DMS114 treated with DMSO at 0.1 percent for 48 hours (cell line): Measurements from ENCODE around the gene KIAA2012.

Experiments
- DNase-seq: peaks from one replicate; lab custom pipeline; 2025; ENCODE audit not compliant: unreplicated experiment; lab: John Stamatoyannopoulos, UW

The KIAA2012 gene

DNA sequence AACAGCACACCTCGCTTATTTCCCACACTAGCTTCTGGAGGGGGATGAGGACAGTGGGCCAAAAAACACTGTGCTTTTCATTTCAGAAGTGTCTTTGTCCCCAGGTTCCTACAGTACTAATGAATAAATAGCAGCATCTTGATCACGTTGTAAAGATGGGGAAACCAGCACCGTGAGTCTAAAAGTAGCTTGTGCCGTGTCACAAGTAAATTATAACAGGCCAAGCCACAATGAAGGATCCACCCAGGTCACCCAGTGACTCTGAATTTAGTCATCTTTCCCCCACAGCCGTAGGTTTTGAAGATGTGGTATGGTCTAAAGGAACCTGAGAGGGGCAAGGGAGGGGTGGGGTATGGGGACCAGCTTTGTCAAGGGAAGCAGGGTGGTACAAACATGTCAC lies 30.6 kb upstream of the KIAA2012 start:
- DNase-seq = no peak

DNA sequence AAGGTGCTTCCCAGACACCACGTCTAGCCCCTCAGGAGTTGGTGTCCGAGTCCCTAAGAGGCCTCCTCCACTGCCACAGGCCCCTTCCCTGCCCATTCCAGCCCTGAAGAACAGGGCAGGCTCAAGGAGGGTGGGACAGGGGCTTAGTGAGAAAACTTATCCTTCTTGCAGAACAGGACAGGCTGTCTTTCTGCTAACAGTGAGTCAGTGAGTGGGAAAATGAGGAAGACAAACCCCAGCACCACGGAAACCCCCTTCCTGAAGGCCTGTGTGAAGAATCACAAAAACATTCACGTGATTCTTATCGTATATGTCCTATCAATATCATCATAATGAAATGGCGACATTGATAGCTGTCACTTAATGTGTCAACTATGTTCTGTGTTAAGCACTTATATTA lies 29.6 kb upstream of the KIAA2012 start:
- DNase-seq = no peak

GRCh38 chr2:202044777-202045176 lies 28.3 kb upstream of the KIAA2012 start:
- no peak for DNase-seq

DNA sequence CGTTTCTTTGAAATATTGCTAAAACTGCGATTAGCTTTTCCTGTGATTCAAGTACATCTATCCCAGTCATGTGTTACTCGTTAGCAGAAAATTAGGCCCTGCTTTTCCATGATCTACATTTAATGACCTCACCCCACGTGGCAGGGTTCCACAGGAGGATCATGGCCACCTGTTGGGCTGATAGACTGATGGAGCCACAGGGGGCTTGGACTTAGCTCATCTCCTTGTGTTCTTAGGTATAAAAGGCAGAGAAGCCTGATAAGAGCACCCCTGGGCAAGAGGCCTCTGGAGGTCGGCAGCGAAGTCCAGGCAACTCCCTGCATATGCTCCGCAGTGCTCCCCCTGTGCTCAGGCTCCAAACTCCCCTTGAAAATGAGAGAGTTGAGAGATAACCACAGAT lies 26.5 kb upstream of the KIAA2012 start:
- no peak for DNase-seq

- no peak for DNase-seq
Observed at GRCh38 chr2:202049092-202049728, 23.8 kb upstream of the KIAA2012 start.

GRCh38 chr2:202049840-202050239 lies 23.2 kb upstream of the KIAA2012 start:
- DNase-seq = no peak

- DNase-seq = no peak
Observed at GRCh38 chr2:202050652-202051051, 22.4 kb upstream of the KIAA2012 start.

DNA sequence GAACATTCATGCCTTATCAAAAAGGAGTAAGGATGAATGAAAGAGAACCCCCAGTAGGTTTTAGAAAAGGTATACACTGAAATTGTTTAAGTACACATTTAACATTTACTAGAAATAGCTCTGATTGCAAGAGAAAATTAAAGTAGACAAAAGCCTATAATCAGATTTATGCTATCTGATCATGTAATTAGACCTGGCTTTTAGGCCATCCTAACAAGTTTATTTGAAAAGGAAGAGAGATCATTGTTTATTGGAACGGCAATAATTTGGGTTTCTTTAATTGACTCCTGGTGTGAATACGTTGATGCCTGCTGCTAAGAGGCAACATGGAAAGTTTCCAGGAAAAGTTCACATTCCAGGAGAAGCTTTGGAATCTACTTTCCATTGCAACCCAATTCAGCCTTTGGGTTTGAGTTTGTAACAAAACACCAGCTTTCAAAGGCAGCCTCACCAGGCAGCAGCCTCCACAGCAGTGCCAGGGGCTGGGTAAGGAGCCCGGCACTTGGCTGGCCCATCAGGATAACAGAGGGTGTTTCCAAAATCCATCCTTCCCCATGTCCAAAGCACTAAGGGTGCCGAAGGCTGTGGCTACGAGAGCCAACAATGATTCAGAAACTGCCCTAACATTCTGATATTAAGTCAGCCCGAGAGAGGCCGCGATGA lies 21.4 kb upstream of the KIAA2012 start:
- DNase-seq = no peak

- no peak for DNase-seq
Observed at GRCh38 chr2:202052235-202052634, 20.8 kb upstream of the KIAA2012 start.

GRCh38 chr2:202054679-202055078 lies 18.4 kb upstream of the KIAA2012 start:
- no peak for DNase-seq

- no peak for DNase-seq
Observed at GRCh38 chr2:202056611-202057010, 16.4 kb upstream of the KIAA2012 start.

DNA sequence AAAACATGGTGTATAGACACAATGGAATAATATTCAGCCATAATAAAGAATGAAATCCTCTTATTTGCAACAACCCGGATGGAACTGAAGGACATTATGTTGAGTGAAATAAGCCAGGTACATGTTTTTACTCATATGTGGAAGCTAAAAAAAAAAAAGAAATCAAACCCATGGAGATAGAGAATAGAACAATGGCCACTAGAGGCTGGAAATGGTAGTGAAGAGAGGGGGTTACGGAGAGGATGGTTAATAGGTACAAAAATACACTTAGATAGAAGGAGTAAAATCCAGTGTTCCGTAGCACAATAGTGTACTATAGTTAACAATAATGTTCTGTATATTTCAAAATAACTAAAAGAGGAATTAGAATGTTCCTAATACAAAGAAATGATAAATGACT lies 12.8 kb upstream of the KIAA2012 start:
- no peak for DNase-seq

DNA sequence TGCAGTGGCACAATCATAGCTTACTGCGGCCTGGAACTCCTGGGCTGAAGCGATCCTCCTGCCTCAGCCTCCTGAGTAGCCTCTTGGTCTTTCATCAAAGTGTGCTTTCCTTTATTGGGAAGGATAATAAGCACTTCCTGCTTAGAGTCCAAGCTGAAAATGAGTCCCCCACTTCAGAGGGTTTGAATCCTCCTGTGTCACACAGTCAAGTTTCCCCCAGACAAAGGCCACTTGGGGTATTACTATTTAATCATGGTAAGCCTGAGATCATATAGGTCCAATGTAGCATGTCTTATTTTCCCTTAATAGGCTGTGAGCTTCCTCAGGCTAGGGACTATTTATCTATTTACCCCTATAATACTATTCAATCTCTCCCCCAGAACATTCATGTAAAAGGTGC lies 11.4 kb upstream of the KIAA2012 start:
- DNase-seq = no peak

DNA sequence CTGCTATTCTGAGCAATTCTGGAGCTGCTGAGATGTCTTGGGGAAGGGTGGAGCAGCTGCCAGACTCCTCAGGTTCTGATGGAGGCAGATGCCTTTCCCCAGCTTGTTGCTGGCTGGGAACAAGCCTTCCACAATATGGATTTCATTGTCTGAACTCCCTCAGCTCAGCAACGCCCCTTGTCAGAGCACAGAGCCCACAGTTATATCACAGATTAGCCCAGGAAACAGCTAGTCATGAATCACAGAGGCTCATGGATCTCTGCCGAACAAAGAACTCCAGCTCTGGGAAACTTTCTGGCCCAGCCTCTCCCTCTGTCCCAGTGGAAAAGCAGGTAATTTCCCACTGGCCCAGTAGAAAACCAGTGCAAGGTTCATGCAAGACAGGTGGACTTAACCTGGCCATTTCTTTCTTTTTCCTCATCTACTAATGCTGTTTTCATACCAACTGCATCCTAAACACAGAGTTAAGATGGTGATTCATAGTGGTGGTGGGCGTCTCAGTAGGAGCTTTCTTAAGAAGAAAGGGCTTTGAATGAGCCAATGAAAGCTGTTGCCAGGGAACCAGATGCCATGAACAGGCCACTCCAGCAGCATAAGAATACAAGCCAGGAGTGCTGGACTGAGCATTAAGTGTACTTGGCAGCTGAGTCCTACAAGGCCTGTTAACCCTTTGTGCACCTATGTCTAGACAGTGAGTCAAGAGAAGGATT lies 8.7 kb upstream of the KIAA2012 start:
- DNase-seq = no peak

DNA sequence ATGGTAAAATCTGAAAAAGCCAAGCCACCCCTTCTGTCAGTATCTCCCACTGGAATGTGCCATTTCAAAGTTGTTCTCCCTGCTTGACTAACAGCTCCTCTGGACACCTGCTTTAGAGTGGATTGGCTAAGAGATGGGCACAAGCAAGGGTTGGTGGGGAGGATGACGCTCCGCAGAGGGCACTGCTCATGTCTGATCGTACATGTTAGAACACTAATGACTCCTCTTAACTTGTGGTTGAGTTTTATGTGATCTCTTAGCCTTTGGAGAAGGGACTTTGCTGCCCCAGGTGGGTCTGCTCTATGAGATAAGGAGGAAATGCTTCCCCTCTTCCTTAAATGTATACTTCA lies 8.2 kb upstream of the KIAA2012 start:
- no peak for DNase-seq

DNA sequence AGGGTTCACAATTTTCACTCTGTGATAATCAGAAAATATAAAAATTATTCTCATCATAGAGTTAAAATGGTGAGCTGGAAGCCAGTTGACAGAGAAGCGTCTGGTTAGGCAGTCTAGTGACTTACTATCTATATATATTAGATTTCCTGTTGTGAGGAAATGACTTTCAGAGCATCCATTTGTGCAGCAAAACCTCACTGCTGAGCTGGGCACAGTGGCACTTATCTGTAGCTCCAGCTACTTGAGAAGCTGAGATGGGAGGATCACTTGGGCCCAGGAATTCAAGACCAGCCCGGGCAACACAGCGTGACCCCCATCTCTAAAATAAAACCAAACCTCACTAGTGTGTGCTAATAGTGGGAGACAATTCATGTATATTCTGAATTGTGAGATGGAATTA lies 7.2 kb upstream of the KIAA2012 start:
- no peak for DNase-seq

DNA sequence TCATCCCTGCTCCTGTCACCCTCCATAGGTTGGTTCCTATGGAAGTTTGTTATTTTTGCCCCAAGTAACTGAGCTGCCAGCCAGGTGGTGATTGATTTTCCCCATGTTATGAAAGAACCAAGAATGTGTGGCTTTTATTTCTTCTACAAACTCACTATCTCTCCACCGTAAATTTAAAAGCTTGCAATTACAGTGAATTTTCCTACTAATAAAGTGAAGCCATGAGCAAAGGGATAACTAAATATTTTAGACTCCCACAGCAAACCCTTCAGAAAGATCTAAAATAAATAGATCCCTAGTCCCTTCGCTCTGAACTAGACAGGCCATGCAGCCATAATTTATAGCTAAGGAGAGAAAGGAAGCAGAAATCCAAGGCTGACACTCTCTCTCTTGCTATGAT lies 6.2 kb upstream of the KIAA2012 start:
- DNase-seq = no peak

GRCh38 chr2:202067589-202067988 lies 5.5 kb upstream of the KIAA2012 start:
- no peak for DNase-seq

DNA sequence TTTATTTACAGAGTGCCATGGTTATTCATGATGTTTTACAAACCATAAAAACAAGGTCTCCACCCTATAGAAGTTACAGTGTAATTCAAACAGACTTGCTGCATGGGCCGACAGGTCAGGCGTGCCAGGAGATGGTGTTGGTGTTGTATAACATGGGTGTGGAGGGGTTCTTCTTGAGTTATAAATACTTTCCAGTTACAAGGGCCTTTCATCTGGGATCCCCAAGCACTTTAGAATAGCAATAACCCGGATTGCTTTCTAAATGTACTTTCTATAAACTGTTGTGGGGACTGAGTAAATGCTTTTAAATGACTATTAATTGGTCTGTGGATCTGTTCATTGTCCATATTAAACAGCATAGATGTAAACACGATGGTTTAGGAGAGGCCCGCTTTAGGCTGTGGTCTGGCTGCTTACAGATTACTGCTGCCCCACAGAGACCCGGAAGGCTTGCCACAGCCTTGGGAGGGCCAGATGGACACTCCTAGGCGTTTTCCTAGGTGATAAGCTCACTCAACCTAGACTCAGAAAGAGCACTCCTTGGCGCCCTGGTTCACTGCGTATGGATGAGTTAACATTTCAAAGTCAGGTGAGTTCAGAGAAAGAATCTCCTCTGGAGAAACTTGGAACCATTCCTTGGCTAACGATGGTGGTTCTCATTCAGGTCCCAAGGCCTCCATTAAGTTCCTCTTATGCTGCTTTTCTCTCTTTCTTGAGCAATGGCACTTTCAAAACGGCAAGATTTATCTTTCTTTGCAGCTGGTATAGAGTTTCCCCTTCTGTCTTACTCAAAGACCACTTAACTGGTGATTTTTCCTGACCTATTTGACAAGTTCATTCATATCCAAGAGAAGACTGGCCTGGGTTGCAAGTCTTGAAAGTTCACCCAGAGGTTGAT lies 3.6 kb upstream of the KIAA2012 start:
- DNase-seq = no peak

DNA sequence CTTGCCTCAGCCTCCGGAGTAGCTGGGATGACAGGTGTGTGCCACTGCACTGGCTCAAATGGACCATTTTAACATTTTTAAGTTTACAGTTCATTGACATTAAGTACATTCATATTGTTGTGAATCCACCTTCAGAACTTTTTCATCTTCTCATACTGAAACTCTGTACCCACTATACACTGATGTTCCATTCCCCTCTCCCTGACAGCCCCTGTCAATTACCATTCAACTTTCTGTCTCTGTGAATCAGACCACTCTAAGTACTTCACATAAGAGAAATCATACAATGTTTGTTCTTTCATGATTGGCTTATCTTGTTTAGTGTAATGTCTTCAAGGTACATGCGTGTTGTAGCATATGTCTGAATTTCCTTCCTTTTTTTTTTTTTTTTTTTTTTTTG lies 1.9 kb upstream of the KIAA2012 start:
- no peak for DNase-seq

DNA sequence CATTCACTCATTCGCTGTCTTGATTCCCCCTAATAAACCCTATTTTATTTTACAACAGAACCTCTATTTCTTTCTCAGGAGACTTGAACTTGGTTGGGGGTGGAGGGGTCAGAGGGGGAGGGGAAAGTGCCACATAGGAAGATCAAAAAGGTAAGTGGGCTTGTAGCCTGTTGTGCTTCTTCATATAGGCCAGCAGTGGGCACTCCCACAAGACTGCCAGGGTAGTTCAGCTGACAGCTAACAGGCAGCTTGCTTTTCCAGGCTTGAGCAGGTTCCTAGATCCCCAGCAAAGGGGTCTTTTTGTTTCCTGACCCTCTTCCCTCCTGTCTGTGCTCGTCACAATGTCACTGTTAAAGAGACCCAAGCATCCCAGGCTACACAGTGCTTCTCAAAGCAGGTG lies 829 bp upstream of the KIAA2012 start:
- no peak for DNase-seq

DNA sequence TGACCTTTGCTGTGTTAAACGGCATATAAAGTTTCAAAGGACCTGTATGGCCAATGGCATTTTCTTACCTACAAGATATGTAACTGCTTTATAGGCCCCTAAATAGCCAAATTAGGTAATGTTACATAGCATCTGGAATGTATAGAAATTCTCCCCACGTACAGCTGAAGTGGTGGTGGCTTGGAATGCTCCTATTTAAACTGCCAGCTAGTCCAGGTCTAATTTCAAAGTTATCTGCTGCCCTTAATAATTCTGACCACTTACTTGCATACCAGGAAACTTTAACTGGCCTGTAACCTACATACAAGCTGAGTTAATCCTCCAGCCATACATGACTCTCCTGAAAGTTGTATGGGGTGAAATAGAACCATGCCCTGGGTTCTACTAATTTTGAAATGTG lies 1.3 kb downstream of the KIAA2012 start:
- no peak for DNase-seq
